NK-92 (cell line): ENCODE data around the gene SPINK14.

Experiments
- DNase-seq: peaks from one replicate; lab custom pipeline; 2025; ENCODE audit not compliant: unreplicated experiment; lab: John Stamatoyannopoulos, UW

SPINK14 gene

GRCh38 chr5:148168246-148168645 is at the start of gene SPINK14:
Gene SPINK14, plus strand, starts transcription at chr5:148168546. Its CDS starts 1,187 bp downstream, at chr5:148169733.
- no peak for DNase-seq

- DNase-seq = no peak
Measured at GRCh38 chr5:148120317-148120716, 48.0 kb upstream of the SPINK14 start.

- DNase-seq = no peak
Measured at GRCh38 chr5:148125641-148126040, 42.7 kb upstream of the SPINK14 start.

- DNase-seq = no peak
Measured at GRCh38 chr5:148135091-148136048, 33.0 kb upstream of the SPINK14 start.

GRCh38 chr5:148140846-148141245 is 27.5 kb upstream of the SPINK14 start:
- DNase-seq = no peak

GRCh38 chr5:148141645-148142044 is 26.7 kb upstream of the SPINK14 start:
- DNase-seq = no peak

- DNase-seq = no peak
Measured at GRCh38 chr5:148145916-148146315, 22.4 kb upstream of the SPINK14 start.

- no peak for DNase-seq
Measured at GRCh38 chr5:148146487-148146886, 21.9 kb upstream of the SPINK14 start.

- DNase-seq = no peak
Measured at GRCh38 chr5:148147415-148147814, 20.9 kb upstream of the SPINK14 start.

- DNase-seq = no peak
Measured at GRCh38 chr5:148151872-148152271, 16.5 kb upstream of the SPINK14 start.

GRCh38 chr5:148152781-148153180 is 15.6 kb upstream of the SPINK14 start:
- no peak for DNase-seq

GRCh38 chr5:148156609-148157008 is 11.7 kb upstream of the SPINK14 start:
- no peak for DNase-seq

- DNase-seq = no peak
Measured at GRCh38 chr5:148162038-148162437, 6.3 kb upstream of the SPINK14 start.

GRCh38 chr5:148163345-148163744 is 5.0 kb upstream of the SPINK14 start:
- DNase-seq = no peak

GRCh38 chr5:148166550-148167283 is 1.6 kb upstream of the SPINK14 start:
- no peak for DNase-seq

- DNase-seq = no peak
Measured at GRCh38 chr5:148172377-148172776, 4.0 kb downstream of the SPINK14 start.

GRCh38 chr5:148176480-148176879 is 8.1 kb downstream of the SPINK14 start:
- DNase-seq = no peak

GRCh38 chr5:148177207-148177606 is 8.9 kb downstream of the SPINK14 start:
- no peak for DNase-seq

GRCh38 chr5:148179234-148179824 is 11.0 kb downstream of the SPINK14 start:
- no peak for DNase-seq

GRCh38 chr5:148186248-148187003 is 18.1 kb downstream of the SPINK14 start:
- DNase-seq = no peak

- DNase-seq = no peak
Measured at GRCh38 chr5:148191010-148191409, 22.7 kb downstream of the SPINK14 start.
